Activated naive CD8-positive, alpha-beta T cell treated with anti-CD3 and anti-CD28 coated beads, Interleukin-2, amount 50 U/mL, for 16 hours (primary cell): ENCODE results near the gene ZBTB2.
"Not testable (repeated sequence)": the region's sequence is repeated elsewhere in the genome, so short reads cannot be mapped to it uniquely, and the experiment has no call there.

Experiments
- DNase-seq: peaks from one replicate; pipeline ENCODE4 v3.0.0-alpha.2; 2020; ENCODE audit warnings: low read depth, low spot score

Gene ZBTB2

GRCh38 chr6:151372164-151372563 lies 19.2 kb downstream of the ZBTB2 start:
- no peak for DNase-seq

- DNase-seq, result no peak
These were observed 20.8 kb downstream of the ZBTB2 start for GRCh38 chr6:151370509-151371078.

- DNase-seq, result no peak
These were observed 26.1 kb downstream of the ZBTB2 start for GRCh38 chr6:151365233-151365632.

GRCh38 chr6:151359486-151359885 lies 31.9 kb downstream of the ZBTB2 start:
- DNase-seq, result no peak

- DNase-seq, result no peak
These were observed 32.9 kb downstream of the ZBTB2 start for GRCh38 chr6:151358475-151358874.

GRCh38 chr6:151357758-151358436 lies 33.5 kb downstream of the ZBTB2 start:
- DNase-seq, result no peak

GRCh38 chr6:151356983-151357382 lies 34.4 kb downstream of the ZBTB2 start:
- DNase-seq, result not testable (repeated sequence)

- no peak for DNase-seq
These were observed 37.6 kb downstream of the ZBTB2 start for GRCh38 chr6:151353795-151354194.

GRCh38 chr6:151352410-151353396 lies 38.7 kb downstream of the ZBTB2 start:
- no peak for DNase-seq

GRCh38 chr6:151351731-151352130 lies 39.6 kb downstream of the ZBTB2 start:
- no peak for DNase-seq

GRCh38 chr6:151351146-151351700 lies 40.1 kb downstream of the ZBTB2 start:
- no peak for DNase-seq

- DNase-seq, result no peak
These were observed 40.8 kb downstream of the ZBTB2 start for GRCh38 chr6:151350442-151351145.

GRCh38 chr6:151349651-151350270 lies 41.6 kb downstream of the ZBTB2 start:
- no peak for DNase-seq

- DNase-seq, result not testable (repeated sequence)
These were observed 48.6 kb downstream of the ZBTB2 start for GRCh38 chr6:151342750-151343149.

- DNase-seq, result no peak
These were observed 49.7 kb downstream of the ZBTB2 start for GRCh38 chr6:151341476-151342195.

- no peak for DNase-seq
These were observed 51.0 kb downstream of the ZBTB2 start for GRCh38 chr6:151340219-151340978.

- DNase-seq, result no peak
These were observed 52.0 kb downstream of the ZBTB2 start for GRCh38 chr6:151339369-151339768.

- DNase-seq, result no peak
These were observed 52.6 kb downstream of the ZBTB2 start for GRCh38 chr6:151338651-151339200.

- no peak for DNase-seq
These were observed 55.4 kb downstream of the ZBTB2 start for GRCh38 chr6:151335930-151336329.
